Stimulated activated memory B cell treated with anti-CD40 and anti-IgM and Interleukin-4, amounts not matched to agents 10 μg/mL and 1 μg/mL and 100 μg/mL, for 72 hours (primary cell): Measurements from ENCODE around the gene DNAJB11.

Experiments
- ATAC-seq: fragments of 150-1000 bp; cut with Tn5 transposase; 2 replicates; pipeline ENCODE4 v1.10.0; 2021
- H3K27ac Mint-ChIP-seq: one replicate; pipeline ENCODE4 v1.8.0; 2022; ENCODE audit warnings: mild to moderate bottlenecking, mixed read lengths
- H3K27me3 Mint-ChIP-seq: one replicate; pipeline ENCODE4 v1.8.0; 2022; ENCODE audit warnings: mixed read lengths
- H3K36me3 Mint-ChIP-seq: one replicate; pipeline ENCODE4 v1.8.0; 2022; ENCODE audit warnings: mixed read lengths
- H3K4me1 Mint-ChIP-seq: one replicate; pipeline ENCODE4 v1.8.0; 2022; ENCODE audit warnings: mixed read lengths
- H3K4me3 Mint-ChIP-seq: one replicate; pipeline ENCODE4 v1.8.0; 2022; ENCODE audit warnings: mild to moderate bottlenecking, moderate library complexity, mixed read lengths
- H3K9me3 Mint-ChIP-seq: one replicate; pipeline ENCODE4 v1.8.0; 2022; ENCODE audit warnings: mixed read lengths

DNAJB11 gene

DNA sequence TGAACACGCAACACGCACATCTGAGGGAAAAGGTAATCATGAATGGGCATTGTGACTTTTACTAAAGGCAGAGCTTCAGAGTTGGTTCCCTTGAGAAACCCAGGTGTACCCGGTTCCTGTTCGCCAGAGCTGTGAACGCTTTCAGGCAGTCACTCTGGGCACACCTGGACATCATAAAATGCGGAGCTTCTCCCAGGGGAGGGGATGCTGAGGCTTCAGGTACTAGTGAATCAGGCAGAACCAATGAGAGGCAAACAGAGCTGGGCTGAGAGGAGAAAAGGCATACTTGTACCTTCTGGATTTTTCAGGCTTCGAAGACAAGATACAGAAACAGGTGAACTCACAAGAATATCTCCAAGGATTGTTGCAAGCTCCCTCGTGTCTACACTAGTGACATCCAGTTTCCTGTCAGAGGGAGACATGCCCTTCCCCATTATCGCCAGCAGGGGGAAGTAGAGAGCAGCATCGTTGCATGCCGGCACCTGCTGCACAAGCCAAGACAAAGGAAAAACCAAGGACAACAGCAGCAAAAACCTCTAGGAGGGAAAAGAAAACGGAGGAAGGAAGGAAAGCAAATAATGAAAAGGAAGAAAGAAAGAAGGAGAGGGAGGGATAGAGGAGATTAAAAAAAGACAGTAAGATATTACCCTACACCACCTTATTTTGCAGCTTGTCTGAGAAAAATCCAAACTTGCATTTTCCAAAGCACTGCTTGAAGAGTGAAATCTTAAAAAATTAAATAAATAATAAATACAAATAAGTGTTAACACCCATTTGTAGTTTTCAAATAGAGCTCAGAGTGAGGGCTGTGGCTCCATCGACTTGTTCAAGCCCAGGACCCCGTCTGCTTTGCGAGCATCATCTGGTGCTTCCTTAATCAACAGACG lies 44.3 kb downstream of the DNAJB11 start:
- Mint-ChIP-seq H3K4me3 (peak overlapping the region; percentile 19), H3K27me3 (peaks cover 18% of the 10 kb centered on the region), H3K4me1 (peaks cover 21% of the 10 kb centered on the region), H3K9me3 (no peaks in the 10 kb centered on the region), H3K36me3 (no peaks in the 10 kb centered on the region), H3K27ac (no peak overlapping the region)
- ATAC-seq: peak; percentile 72

GRCh38 chr3:186616299-186616617 lies 45.7 kb downstream of the DNAJB11 start:
- peaks cover 21% of the 10 kb centered on the region for H3K4me1 Mint-ChIP-seq
- H3K9me3 Mint-ChIP-seq: no peaks in the 10 kb centered on the region
- peaks cover 18% of the 10 kb centered on the region for H3K27me3 Mint-ChIP-seq
- ATAC-seq: no peak
- peak overlapping the region; percentile 72 for H3K27ac Mint-ChIP-seq
- no peak overlapping the region for H3K4me3 Mint-ChIP-seq
- no peaks in the 10 kb centered on the region for H3K36me3 Mint-ChIP-seq

- H3K4me3 Mint-ChIP-seq: peak overlapping the region; percentile 76
- peak; percentile 97 for ATAC-seq
- no peaks in the 10 kb centered on the region for H3K36me3 Mint-ChIP-seq
- peaks cover 21% of the 10 kb centered on the region for H3K4me1 Mint-ChIP-seq
- H3K27me3 Mint-ChIP-seq: peaks cover 18% of the 10 kb centered on the region
- H3K27ac Mint-ChIP-seq: peak overlapping the region; percentile 72
- H3K9me3 Mint-ChIP-seq: no peaks in the 10 kb centered on the region
Measured at GRCh38 chr3:186617036-186617946, 46.8 kb downstream of the DNAJB11 start.

GRCh38 chr3:186618318-186618938 lies 47.9 kb downstream of the DNAJB11 start:
- no peak overlapping the region for H3K4me3 Mint-ChIP-seq
- no peak overlapping the region for H3K27ac Mint-ChIP-seq
- H3K36me3 Mint-ChIP-seq: no peaks in the 10 kb centered on the region
- peaks cover 10% of the 10 kb centered on the region for H3K27me3 Mint-ChIP-seq
- no peak for ATAC-seq
- peaks cover 21% of the 10 kb centered on the region for H3K4me1 Mint-ChIP-seq
- no peaks in the 10 kb centered on the region for H3K9me3 Mint-ChIP-seq

DNA sequence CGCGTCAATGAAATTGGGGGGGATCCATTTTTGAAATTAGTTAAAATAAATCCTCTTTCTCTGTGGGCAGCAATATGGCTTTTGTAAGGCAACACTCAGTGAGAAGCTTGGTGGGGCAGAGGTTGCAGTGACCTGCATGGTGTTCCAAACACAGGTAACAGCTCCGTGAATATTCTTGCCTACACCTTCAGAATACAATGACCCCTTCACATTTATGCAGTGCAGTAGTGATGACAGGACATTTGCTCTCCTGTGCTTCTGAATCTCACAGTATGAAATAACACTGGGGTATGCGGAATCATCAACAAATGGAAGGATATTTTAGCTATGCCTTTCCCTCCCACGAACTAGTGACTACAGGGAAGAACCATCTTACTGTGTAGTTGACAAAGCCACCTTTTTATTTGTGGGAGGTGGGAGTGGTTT lies 49.3 kb downstream of the DNAJB11 start:
- Mint-ChIP-seq H3K4me1 (peaks cover 14% of the 10 kb centered on the region), H3K36me3 (no peaks in the 10 kb centered on the region), H3K27ac (no peak overlapping the region), H3K27me3 (peaks cover 10% of the 10 kb centered on the region), H3K4me3 (no peak overlapping the region), H3K9me3 (no peaks in the 10 kb centered on the region)
- ATAC-seq: no peak

DNA sequence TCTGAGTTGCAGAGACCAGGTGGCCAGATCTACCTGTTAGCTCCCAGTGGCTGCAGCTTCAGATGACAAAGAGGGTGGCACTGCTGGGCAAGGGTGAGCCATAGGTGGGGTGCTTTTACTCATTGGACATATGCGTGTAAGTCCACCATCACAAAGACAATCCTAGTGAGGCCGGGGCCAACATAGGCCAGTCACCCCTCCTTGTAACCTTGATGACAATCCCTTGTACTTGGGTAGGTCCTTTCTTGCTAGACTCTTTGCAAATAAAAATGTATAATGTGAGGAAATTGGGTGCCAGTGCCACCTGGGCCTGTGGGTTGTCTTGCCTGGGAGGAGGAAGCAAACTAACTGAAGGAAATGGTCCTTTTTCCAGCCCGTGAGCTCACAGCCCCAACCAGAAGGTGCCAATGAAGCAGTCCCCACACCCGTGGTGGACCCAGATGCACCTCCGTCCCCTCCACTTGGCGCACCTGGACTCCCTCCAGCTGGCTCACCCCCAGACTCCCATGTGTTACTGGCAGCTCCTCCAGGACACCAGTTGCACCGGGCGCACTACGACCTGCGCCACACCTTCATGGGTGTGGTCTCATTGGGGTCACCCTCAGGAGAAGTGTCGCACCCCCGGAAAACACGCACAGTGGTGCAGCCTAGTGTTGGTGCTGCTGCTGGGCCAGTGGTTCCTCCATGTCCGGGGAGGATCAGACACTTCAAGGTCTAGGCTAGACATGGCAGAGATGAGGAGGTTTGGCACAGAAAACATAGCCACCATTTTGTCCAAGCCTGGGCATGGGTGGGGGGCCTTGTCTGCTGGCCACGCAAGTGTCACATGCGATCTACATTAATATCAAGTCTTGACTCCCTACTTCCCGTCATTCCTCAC lies 49.9 kb downstream of the DNAJB11 start:
- no peaks in the 10 kb centered on the region for H3K9me3 Mint-ChIP-seq
- no peak for ATAC-seq
- no peaks in the 10 kb centered on the region for H3K36me3 Mint-ChIP-seq
- no peak overlapping the region for H3K27ac Mint-ChIP-seq
- H3K27me3 Mint-ChIP-seq: peaks cover 10% of the 10 kb centered on the region
- no peak overlapping the region for H3K4me3 Mint-ChIP-seq
- H3K4me1 Mint-ChIP-seq: peaks cover 9% of the 10 kb centered on the region

- ATAC-seq: no peak
- H3K4me3 Mint-ChIP-seq: no peak overlapping the region
- H3K4me1 Mint-ChIP-seq: peaks cover 5% of the 10 kb centered on the region
- no peak overlapping the region for H3K27ac Mint-ChIP-seq
- H3K9me3 Mint-ChIP-seq: no peaks in the 10 kb centered on the region
- H3K27me3 Mint-ChIP-seq: peaks cover 10% of the 10 kb centered on the region
- H3K36me3 Mint-ChIP-seq: no peaks in the 10 kb centered on the region
Measured at GRCh38 chr3:186621894-186622650, 51.6 kb downstream of the DNAJB11 start.

DNA sequence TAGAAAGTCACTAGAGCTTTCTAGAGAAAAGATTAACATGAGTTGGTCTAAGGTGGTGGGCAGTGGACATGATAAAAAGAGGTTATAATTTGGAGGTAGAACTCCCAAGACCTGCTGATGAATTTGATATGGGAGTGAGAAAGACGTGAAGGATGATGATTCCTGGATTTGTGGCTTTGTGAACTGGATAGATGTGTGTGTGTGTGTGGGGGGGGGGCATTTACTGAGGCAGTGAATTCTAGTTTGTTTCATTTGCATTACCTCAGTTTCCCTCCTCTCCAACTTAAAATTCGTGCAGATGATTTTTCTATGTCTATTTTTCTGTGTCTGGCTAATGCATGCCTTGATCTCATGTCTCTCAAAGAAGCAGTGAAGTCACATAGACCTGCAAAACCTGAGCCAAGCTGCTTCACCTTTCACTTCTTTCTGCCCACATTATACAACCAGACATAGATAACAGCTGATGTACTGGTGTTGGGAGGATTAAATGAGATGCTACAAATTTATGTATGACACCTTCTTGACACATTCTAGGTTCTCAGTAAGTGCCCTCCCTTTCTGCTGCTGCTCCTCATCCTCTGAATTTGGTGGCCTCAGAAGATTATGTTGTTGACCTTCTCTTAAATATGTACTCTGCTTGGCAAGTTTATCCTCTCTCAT lies 52.3 kb downstream of the DNAJB11 start:
- no peak for ATAC-seq
- H3K27ac Mint-ChIP-seq: no peak overlapping the region
- no peak overlapping the region for H3K4me3 Mint-ChIP-seq
- no peaks in the 10 kb centered on the region for H3K9me3 Mint-ChIP-seq
- no peaks in the 10 kb centered on the region for H3K4me1 Mint-ChIP-seq
- no peaks in the 10 kb centered on the region for H3K36me3 Mint-ChIP-seq
- peaks cover 10% of the 10 kb centered on the region for H3K27me3 Mint-ChIP-seq

- Mint-ChIP-seq H3K27ac (no peak overlapping the region), H3K4me3 (no peak overlapping the region), H3K9me3 (no peaks in the 10 kb centered on the region), H3K36me3 (no peaks in the 10 kb centered on the region), H3K4me1 (no peaks in the 10 kb centered on the region), H3K27me3 (no peaks in the 10 kb centered on the region)
- ATAC-seq: no peak
Measured at GRCh38 chr3:186624598-186624997, 54.1 kb downstream of the DNAJB11 start.

- no peaks in the 10 kb centered on the region for H3K27me3 Mint-ChIP-seq
- no peak overlapping the region for H3K4me3 Mint-ChIP-seq
- no peaks in the 10 kb centered on the region for H3K4me1 Mint-ChIP-seq
- no peak for ATAC-seq
- no peaks in the 10 kb centered on the region for H3K36me3 Mint-ChIP-seq
- H3K9me3 Mint-ChIP-seq: no peaks in the 10 kb centered on the region
- no peak overlapping the region for H3K27ac Mint-ChIP-seq
Measured at GRCh38 chr3:186625600-186626042, 55.1 kb downstream of the DNAJB11 start.

DNA sequence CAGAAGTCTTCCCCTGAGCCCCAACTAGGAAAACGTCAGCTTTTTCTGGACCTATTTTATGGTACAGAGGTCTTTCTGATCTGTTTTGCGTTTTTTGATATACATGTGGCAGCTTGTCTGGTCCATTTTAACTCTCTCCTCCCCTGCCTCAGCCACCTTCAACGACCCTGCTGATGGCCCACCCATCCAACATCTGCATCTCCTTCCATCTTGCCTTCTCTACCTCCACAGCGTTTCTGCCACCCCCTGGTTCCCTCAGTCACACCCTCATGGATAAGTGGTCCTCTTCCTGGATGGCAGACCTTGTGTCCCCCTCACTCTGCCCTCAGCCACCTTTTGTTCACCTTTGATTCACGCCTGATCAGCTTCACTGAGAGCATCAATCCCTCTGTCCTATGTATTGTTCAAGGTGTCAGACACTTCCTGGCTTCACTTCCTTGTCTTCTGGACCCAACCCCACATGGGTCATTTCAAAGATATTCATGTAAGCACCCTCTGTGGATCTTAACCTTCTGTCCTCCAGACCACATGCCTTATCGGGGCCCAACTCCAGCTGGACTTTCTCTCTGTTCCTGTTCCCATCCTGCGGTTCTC lies 55.8 kb downstream of the DNAJB11 start:
- Mint-ChIP-seq H3K9me3 (no peaks in the 10 kb centered on the region), H3K27me3 (no peaks in the 10 kb centered on the region), H3K36me3 (no peaks in the 10 kb centered on the region), H3K27ac (no peak overlapping the region), H3K4me3 (no peak overlapping the region), H3K4me1 (no peaks in the 10 kb centered on the region)
- no peak for ATAC-seq

- no peaks in the 10 kb centered on the region for H3K9me3 Mint-ChIP-seq
- no peaks in the 10 kb centered on the region for H3K27me3 Mint-ChIP-seq
- H3K4me3 Mint-ChIP-seq: no peak overlapping the region
- no peaks in the 10 kb centered on the region for H3K4me1 Mint-ChIP-seq
- no peak for ATAC-seq
- no peaks in the 10 kb centered on the region for H3K36me3 Mint-ChIP-seq
- H3K27ac Mint-ChIP-seq: no peak overlapping the region
Measured at GRCh38 chr3:186627852-186628414, 57.4 kb downstream of the DNAJB11 start.

DNA sequence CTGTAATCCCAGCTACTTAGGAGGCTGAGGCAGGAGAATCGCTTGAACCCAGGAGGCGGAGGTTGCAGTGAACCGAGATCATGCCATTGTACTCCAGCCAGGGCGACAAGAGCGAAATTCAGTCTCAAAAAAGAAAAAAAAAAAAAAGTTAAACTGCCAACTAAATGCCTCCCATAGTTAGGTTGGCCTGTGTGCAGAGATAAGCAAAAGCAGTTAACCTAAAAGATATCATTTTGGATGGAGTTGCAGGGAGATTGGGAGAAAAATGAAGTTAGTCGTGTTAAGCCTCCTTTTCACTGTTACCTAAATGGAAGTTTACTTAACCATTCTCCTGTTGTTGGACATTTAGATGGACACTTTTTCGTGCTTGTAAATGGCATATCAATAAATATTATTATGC lies 58.2 kb downstream of the DNAJB11 start:
- no peaks in the 10 kb centered on the region for H3K4me1 Mint-ChIP-seq
- no peaks in the 10 kb centered on the region for H3K36me3 Mint-ChIP-seq
- ATAC-seq: no peak
- H3K27me3 Mint-ChIP-seq: no peaks in the 10 kb centered on the region
- H3K27ac Mint-ChIP-seq: no peak overlapping the region
- H3K4me3 Mint-ChIP-seq: no peak overlapping the region
- no peaks in the 10 kb centered on the region for H3K9me3 Mint-ChIP-seq
